ENCODE measurements around the gene BUB3.

The BUB3 gene

DNA sequence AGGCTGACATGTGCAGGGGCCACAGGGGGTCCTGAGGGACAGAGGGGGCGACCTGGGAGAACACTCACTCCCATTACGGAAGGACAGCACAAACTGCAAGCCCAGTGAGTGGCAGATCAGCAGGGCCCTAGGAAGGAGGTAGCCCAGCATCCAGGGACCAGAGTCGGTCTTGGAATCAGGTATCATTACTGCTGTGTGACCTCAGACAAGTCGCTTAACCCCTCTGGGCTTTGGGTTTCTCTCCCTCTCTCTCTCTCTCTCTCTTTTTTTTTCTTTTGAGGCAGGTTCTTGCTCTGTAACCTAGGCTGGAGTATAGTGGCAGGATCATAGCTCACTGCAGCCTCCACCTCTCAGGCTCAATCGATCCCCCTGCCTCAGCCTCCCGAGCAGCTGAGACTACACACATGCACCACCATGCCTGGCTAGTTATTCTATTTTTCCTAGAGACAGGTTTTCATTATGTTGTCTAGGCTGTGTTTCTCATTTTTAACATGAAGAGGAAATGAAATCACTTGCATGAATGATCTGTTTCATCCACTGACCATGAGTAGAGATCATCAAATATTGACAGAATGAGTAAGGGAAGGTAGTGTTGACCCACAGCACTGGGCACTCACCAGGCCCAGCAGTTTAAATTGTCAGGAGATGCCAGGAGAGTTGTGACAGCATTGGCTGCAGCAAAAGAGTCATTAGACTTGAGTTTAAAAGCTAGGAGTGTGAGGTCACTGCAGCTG is 49.4 kb downstream of the BUB3 start:
- no peak for DNase-seq (ENCODE audit: low read depth in 2 of 2)

DNA sequence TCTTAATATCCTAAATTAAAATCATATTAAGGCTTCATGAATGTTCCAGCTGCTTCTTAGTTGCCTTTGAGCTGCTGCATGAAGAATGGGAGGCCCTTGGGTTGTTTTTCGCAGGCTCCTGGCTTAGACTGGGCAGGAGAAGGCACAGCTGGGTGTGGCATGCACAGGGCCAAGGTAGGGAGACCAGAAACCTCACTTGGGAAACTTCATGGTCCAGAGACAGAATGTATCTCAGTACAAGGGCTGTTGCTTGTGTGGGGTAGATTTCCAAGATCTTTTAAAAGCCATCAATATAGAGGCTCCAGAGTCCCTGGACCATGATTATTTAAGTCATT is 49.9 kb downstream of the BUB3 start:
- no peak for DNase-seq (ENCODE audit: low read depth in 2 of 2)

DNA sequence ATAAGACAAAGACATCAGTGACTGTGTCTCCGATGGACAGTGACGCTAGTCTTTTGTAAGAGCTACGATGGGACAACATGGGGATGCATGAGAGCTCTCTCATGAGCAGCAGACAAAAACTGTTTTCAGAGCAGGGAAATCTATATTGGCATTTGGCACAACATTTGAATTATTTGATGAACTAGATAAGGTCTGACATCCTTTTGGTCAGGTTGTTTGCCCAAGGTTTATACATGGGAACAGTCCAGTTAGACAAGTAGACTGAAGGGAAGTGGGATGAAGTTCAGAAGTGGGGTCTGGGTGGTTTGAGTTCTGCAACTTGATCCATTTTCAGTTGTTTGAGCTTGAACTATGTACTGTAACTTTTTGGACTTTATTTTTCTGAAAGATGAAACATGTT is 50.8 kb downstream of the BUB3 start:
- DNase-seq (ENCODE audit: low read depth in 2 of 2): no peak

DNA sequence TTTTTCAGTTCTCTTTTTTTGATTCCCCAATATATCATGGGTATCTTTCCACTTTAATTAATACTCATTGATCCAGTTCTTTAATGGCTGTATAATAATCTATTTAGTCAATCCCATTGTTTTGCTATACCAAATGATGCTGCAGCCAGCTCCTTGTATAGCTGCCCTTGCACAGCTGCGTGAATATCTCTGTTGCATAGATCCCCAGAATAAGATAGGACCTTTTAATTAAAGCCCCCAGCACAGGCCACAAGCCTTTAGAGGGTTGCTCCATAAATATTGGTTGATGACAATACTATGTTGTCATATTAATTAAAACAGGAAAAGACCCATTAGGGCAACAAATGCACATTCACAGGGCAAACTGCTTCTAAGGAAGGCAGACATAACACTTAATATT is 57.9 kb downstream of the BUB3 start:
- DNase-seq (ENCODE audit: low read depth in 2 of 2): no peak

DNA sequence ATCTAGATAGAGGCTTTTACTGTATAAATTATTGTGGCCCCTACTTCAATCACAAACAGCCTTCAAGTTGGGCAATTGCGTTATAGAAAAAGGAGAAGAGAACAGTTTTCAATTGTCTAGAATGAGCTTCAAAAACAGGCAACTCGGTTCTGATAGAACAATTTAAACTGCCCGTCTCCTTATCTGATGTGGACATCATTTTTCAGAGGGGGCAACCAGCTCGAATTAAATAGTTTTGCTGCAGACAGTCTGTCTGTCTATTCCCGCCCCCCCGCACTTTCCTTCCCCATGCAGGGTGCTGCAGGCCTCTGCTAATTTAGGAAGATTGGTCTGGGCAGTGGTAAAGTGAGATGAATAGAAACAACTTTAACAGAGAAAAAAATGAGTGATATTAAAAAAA is 58.4 kb downstream of the BUB3 start:
- no peak for DNase-seq (ENCODE audit: low read depth in 2 of 2)

DNA sequence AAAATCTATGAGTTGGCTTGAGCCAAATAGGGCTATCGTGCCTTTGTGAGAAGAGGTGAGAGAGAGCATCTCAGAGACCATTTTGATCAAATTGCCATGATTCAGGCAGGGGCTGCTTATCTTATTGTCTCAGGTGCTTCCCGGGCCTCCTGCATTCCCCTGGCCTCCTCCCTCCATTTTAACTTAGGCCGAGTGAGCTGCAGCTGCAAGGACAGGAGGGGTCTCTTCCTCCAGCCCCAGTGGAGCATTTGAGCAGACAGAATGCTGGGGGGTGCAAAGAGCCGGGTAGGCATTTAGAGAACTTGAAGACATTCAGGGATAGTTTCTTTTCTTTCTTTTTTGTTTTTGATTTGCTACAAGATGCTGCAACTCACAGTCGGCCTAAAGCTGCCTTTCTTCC is 59.0 kb downstream of the BUB3 start:
- DNase-seq (ENCODE audit: low read depth in 2 of 2): no peak

Data from stimulated activated CD8-positive, alpha-beta memory T cell treated with anti-CD3 and anti-CD28 coated beads, Interleukin-2, amount 100 ng/mL, for 48 hours (primary cell).